Measurements from ENCODE around the gene RADIL. TPM values are rescaled to one million over a fixed set of nuclear protein-coding genes. Genes with fewer than 3 reads are reported as not detected.
A peak's percentile ranks its signal among the peaks of the same experiment; 100 is the strongest.

The RADIL gene
- polyA plus RNA-seq, 3 donors: not detected

GRCh38 chr7:4808565-4808964 lies 75.0 kb downstream of the RADIL start:
- no peak for TF ChIP-seq CTCF (IDR thresholded peaks at IDR 0.05)
- DNase-seq: no peak
- Histone ChIP-seq H3K27ac (ENCODE audit: low read depth in 1 of 2, low read length in 2 of 2) (no peak overlapping the region), H3K79me2 (ENCODE audit: insufficient read depth, low read length) (no peaks in the 10 kb centered on the region), H3K4me3 (replicated peaks in 1 of 3; ENCODE audit: low read depth in 2 of 3, low read length in 3 of 3) (no peak overlapping the region), H3K36me3 (replicated peaks in 1 of 2; ENCODE audit: control insufficient read depth in 1 of 2, insufficient read depth in 2 of 2, low read length in 2 of 2) (no peaks in the 10 kb centered on the region), H2AFZ (ENCODE audit: insufficient read depth, low read depth, low read length, poor library complexity, severe bottlenecking) (no peak overlapping the region), H3K4me2 (replicated peaks; ENCODE audit: extremely low read depth, low read length, poor library complexity, severe bottlenecking) (peak overlapping the region; percentile 63), H3K27me3 (ENCODE audit: control insufficient read depth in 2 of 2, insufficient read depth in 2 of 2, low read length in 2 of 2) (peaks cover 2 to 39% of the 10 kb centered on the region in 2 donors), H4K20me1 (ENCODE audit: insufficient read depth, low read length) (no peaks in the 10 kb centered on the region), H3K4me1 (ENCODE audit: control insufficient read depth in 1 of 2, insufficient read depth in 2 of 2, low read length in 2 of 2) (peaks cover 0 to 7% of the 10 kb centered on the region in 2 donors), H3K9ac (ENCODE audit: insufficient read depth, low read length, poor library complexity, severe bottlenecking) (no peak overlapping the region), H3K9me3 (replicated peaks in 1 of 2; ENCODE audit: control insufficient read depth in 1 of 2, insufficient read depth in 1 of 2, low read length in 2 of 2) (peaks cover 0 to 4% of the 10 kb centered on the region in 2 donors)
- H3K36me3 Mint-ChIP-seq: no peaks in the 10 kb centered on the region
- peak overlapping the region in 1 of 2 donors; percentile 65 for H3K4me3 Mint-ChIP-seq
- peaks cover 3 to 14% (median 9%) of the 10 kb centered on the region in 7 donors for H3K9me3 Mint-ChIP-seq
- 86% methylated on average over 18 of the region's 37 CpGs for WGBS (ENCODE audit: insufficient coverage)
- intact Hi-C loops (cut with micrococcal nuclease): no loop called here
- H3K27me3 Mint-ChIP-seq (ENCODE audit: low read depth in 3 of 3): peaks cover 43 to 66% (median 47%) of the 10 kb centered on the region in 3 donors
- H3K27ac Mint-ChIP-seq: no peak overlapping the region
- peaks cover 6% of the 10 kb centered on the region for H3K4me1 Mint-ChIP-seq

- peaks cover 0 to 7% of the 10 kb centered on the region in 2 donors for H3K4me1 ChIP-seq (ENCODE audit: control insufficient read depth in 1 of 2, insufficient read depth in 2 of 2, low read length in 2 of 2)
- Mint-ChIP-seq H3K27ac (peak overlapping the region in 1 of 7 donors; percentile 73), H3K4me1 (peaks cover 6% of the 10 kb centered on the region), H3K9me3 (peaks cover 1 to 10% (median 4%) of the 10 kb centered on the region in 7 donors), H3K4me3 (peak overlapping the region in 1 of 2 donors; percentile 65), H3K36me3 (no peaks in the 10 kb centered on the region), H3K27me3 (ENCODE audit: low read depth in 3 of 3) (peaks cover 41 to 61% (median 43%) of the 10 kb centered on the region in 3 donors)
- no peak overlapping the region for H2AFZ ChIP-seq (ENCODE audit: insufficient read depth, low read depth, low read length, poor library complexity, severe bottlenecking)
- DNase-seq: no peak
- TF ChIP-seq CTCF (IDR thresholded peaks at IDR 0.05): no peak
- H3K27me3 ChIP-seq (ENCODE audit: control insufficient read depth in 2 of 2, insufficient read depth in 2 of 2, low read length in 2 of 2): peaks cover 2 to 39% of the 10 kb centered on the region in 2 donors
- H3K79me2 ChIP-seq (ENCODE audit: insufficient read depth, low read length): no peaks in the 10 kb centered on the region
- intact Hi-C loops (cut with micrococcal nuclease): no loop called here
- no peaks in the 10 kb centered on the region for H3K36me3 ChIP-seq (replicated peaks in 1 of 2; ENCODE audit: control insufficient read depth in 1 of 2, insufficient read depth in 2 of 2, low read length in 2 of 2)
- H3K9ac ChIP-seq (ENCODE audit: insufficient read depth, low read length, poor library complexity, severe bottlenecking): no peak overlapping the region
- H3K27ac ChIP-seq (ENCODE audit: low read depth in 1 of 2, low read length in 2 of 2): no peak overlapping the region
- peaks cover 0 to 3% of the 10 kb centered on the region in 2 donors for H3K9me3 ChIP-seq (replicated peaks in 1 of 2; ENCODE audit: control insufficient read depth in 1 of 2, insufficient read depth in 1 of 2, low read length in 2 of 2)
- 27% methylated on average over 2 of the region's 5 CpGs for WGBS (ENCODE audit: insufficient coverage)
- no peak overlapping the region for H3K4me3 ChIP-seq (replicated peaks in 1 of 3; ENCODE audit: low read depth in 2 of 3, low read length in 3 of 3)
- H3K4me2 ChIP-seq (replicated peaks; ENCODE audit: extremely low read depth, low read length, poor library complexity, severe bottlenecking): no peak overlapping the region
- no peaks in the 10 kb centered on the region for H4K20me1 ChIP-seq (ENCODE audit: insufficient read depth, low read length)
These were observed 75.5 kb downstream of the RADIL start for GRCh38 chr7:4808026-4808425.
